SK-N-SH (cell line): Measurements from ENCODE around the gene SYCP1. TPM values are rescaled to one million over a fixed set of nuclear protein-coding genes. Genes with fewer than 3 reads are reported as not detected.

Experiments
- CTCF ChIA-PET: fragments of 300-600, 350-600 bp; formaldehyde crosslinking; extraction: SDS; loops from one replicate; lab custom pipeline; 2021; lab: Yijun Ruan, JAX
- POLR2A ChIA-PET: fragments of 350-600 bp; sonication (Branson Sonifier 250); formaldehyde crosslinking; extraction: SDS; loops from one replicate; lab custom pipeline; 2020; ENCODE audit warnings: antibody characterized with exemption, inconsistent platforms; lab: Yijun Ruan, JAX
- DNase-seq: peaks from one replicate; pipeline ENCODE4 v3.0.0; 2012
- H2AFZ ChIP-seq: fragments of 200-600 bp; sonication (generic); 2 replicates; pipeline ENCODE4 v1.8.1; 2016; ENCODE audit warnings: antibody characterized with exemption, mild to moderate bottlenecking, low read depth
- H3F3A ChIP-seq: fragments of 200-600 bp; sonication (generic); replicated peaks from 2 replicates; pipeline ENCODE3; 2016; ENCODE audit warnings: antibody characterized with exemption, mild to moderate bottlenecking; ENCODE audit not compliant: insufficient read depth
- H3K27ac ChIP-seq, 2 experiments: fragments of 200-500 bp in 1 of 2; fragments of 200-600 bp in 1 of 2; sonication (Bioruptor generic) in 1 of 2; sonication (generic), shearing (Covaris generic) in 1 of 2; 2 replicates each; pipeline versions ENCODE4 v1.5.1 to v1.6.1; 2014 to 2016; ENCODE audit warnings: low read depth in 2 of 2, inconsistent platforms in 1 of 2, low read length in 1 of 2, mild to moderate bottlenecking in 1 of 2, mixed read lengths in 1 of 2
- H3K27me3 ChIP-seq: fragments of 200-600 bp; sonication (generic), shearing (Covaris generic); 2 replicates; pipeline ENCODE4 v1.6.1; 2016; ENCODE audit warnings: mixed run types; ENCODE audit not compliant: insufficient read depth
- H3K36me3 ChIP-seq, 2 experiments: fragments of 200-500 bp in 1 of 2; fragments of 200-600 bp in 1 of 2; sonication (Bioruptor generic) in 1 of 2; sonication (generic) in 1 of 2; replicated peaks in 1 of 2; 2 replicates each; pipeline versions ENCODE3 to v1.5.1; 2014 to 2016; ENCODE audit warnings: low read length in 1 of 2, mild to moderate bottlenecking in 1 of 2; ENCODE audit not compliant: insufficient read depth in 2 of 2, control insufficient read depth in 1 of 2
- H3K4me1 ChIP-seq, 2 experiments: fragments of 200-500 bp in 1 of 2; fragments of 200-600 bp in 1 of 2; sonication (Bioruptor generic) in 1 of 2; sonication (generic), shearing (Covaris generic) in 1 of 2; 2 replicates each; pipeline versions ENCODE4 v1.5.1 to v1.6.1; 2014 to 2016; ENCODE audit warnings: low read depth in 1 of 2, low read length in 1 of 2, mixed run types in 1 of 2; ENCODE audit not compliant: insufficient read depth in 2 of 2, control insufficient read depth in 1 of 2
- H3K4me2 ChIP-seq: fragments of 200-600 bp; sonication (generic), shearing (Covaris generic); 2 replicates; pipeline ENCODE4 v1.6.1; 2017; ENCODE audit warnings: mixed run types
- H3K4me3 ChIP-seq, 2 experiments: fragments of 200-500 bp in 1 of 2; fragments of 200-600 bp in 1 of 2; sonication (Bioruptor generic) in 1 of 2; sonication (generic), shearing (Covaris generic) in 1 of 2; 2 replicates each; pipeline versions ENCODE4 v1.5.1 to v1.8.1; 2014 to 2016; ENCODE audit warnings: low read depth in 2 of 2, inconsistent platforms in 1 of 2, low read length in 1 of 2, mild to moderate bottlenecking in 1 of 2, mixed read lengths in 1 of 2, moderate library complexity in 1 of 2
- H3K79me2 ChIP-seq: fragments of 200-600 bp; sonication (generic); 2 replicates; pipeline ENCODE4 v1.8.1; 2017; ENCODE audit warnings: mild to moderate bottlenecking; ENCODE audit not compliant: insufficient read depth
- H3K9ac ChIP-seq: fragments of 200-600 bp; sonication (generic); 2 replicates; pipeline ENCODE4 v1.6.1; 2017; ENCODE audit warnings: mixed run types
- H3K9me2 ChIP-seq: fragments of 200-600 bp; sonication (generic); 2 replicates; pipeline ENCODE4 v1.6.1; 2017; ENCODE audit warnings: mixed run types
- H3K9me3 ChIP-seq: fragments of 200-600 bp; sonication (generic); 2 replicates; pipeline ENCODE4 v1.6.1; 2017; ENCODE audit warnings: mixed run types, mild to moderate bottlenecking, moderate library complexity
- H4K20me1 ChIP-seq: fragments of 200-600 bp; sonication (generic); 2 replicates; pipeline ENCODE4 v1.6.1; 2017; ENCODE audit warnings: mild to moderate bottlenecking, mixed run types; ENCODE audit not compliant: insufficient read depth
- CHD2 ChIP-seq: fragments of 150-350 bp; IDR thresholded peaks from 2 replicates; pipeline ENCODE4 v1.6.1; 2018; ENCODE audit warnings: low read length; ENCODE audit not compliant: partially characterized antibody
- CTCF ChIP-seq: fragments of 200-600 bp; sonication (generic); IDR thresholded peaks from 2 replicates; pipeline ENCODE4 v1.6.1; 2017; ENCODE audit warnings: antibody characterized with exemption, mild to moderate bottlenecking, moderate library complexity
- IRF3 ChIP-seq: fragments of 150-350 bp; IDR thresholded peaks from 2 replicates; pipeline ENCODE4 v1.6.1; 2016; ENCODE audit warnings: mild to moderate bottlenecking, low read depth, low read length
- JUND ChIP-seq: IDR thresholded peaks from 2 replicates; pipeline ENCODE4 v1.4.0; 2012
- NFIC ChIP-seq: IDR thresholded peaks from 2 replicates; pipeline ENCODE4 v1.4.0; 2012; ENCODE audit warnings: borderline replicate concordance
- RAD21 ChIP-seq: IDR thresholded peaks from 2 replicates; pipeline ENCODE4 v1.6.1; 2012; ENCODE audit warnings: mild to moderate bottlenecking, low read length
- RCOR1 ChIP-seq: fragments of 150-350 bp; IDR thresholded peaks from 2 replicates; pipeline ENCODE4 v1.6.1; 2017; ENCODE audit warnings: antibody characterized with exemption, low read length
- RXRA ChIP-seq: IDR thresholded peaks from 2 replicates; pipeline ENCODE4 v1.4.0; 2012; ENCODE audit warnings: low read depth, mild to moderate bottlenecking, borderline replicate concordance
- SMC3 ChIP-seq: IDR thresholded peaks from 2 replicates; pipeline ENCODE4 v1.6.1; 2012; ENCODE audit warnings: low read depth, low read length, improper control_type of control experiment
- TAF1 ChIP-seq: IDR thresholded peaks from 2 replicates; pipeline ENCODE4 v1.6.1; 2012; ENCODE audit warnings: low read depth, mild to moderate bottlenecking, low read length, moderate library complexity, borderline replicate concordance
- TEAD4 ChIP-seq: IDR thresholded peaks from 2 replicates; pipeline ENCODE4 v1.4.0; 2012; ENCODE audit warnings: mild to moderate bottlenecking, borderline replicate concordance; ENCODE audit not compliant: insufficient read depth
- USF1 ChIP-seq: IDR thresholded peaks from 2 replicates; pipeline ENCODE4 v1.4.0; 2012; ENCODE audit warnings: low read depth, borderline replicate concordance
- WGBS: methylation state at CpG from one replicate; pipeline ENCODE4 v1.1.6; 2017; ENCODE audit warnings: low lambda C conversion rate; 5-methylcytosine and 5-hydroxymethylcytosine counted together
- polyA plus RNA-seq, 3 experiments: library from polyadenylated mRNA; depleted of rRNA; stranded (reverse); fragments of >200 nt; gene quantifications; 2 replicates each; pipeline ENCODE4 v1.2.3, GENCODE V29; 2012

SYCP1 gene
- polyA plus RNA-seq, 1 of the 3 experiments (the other 2 are of a cell fraction) = not detected

DNA sequence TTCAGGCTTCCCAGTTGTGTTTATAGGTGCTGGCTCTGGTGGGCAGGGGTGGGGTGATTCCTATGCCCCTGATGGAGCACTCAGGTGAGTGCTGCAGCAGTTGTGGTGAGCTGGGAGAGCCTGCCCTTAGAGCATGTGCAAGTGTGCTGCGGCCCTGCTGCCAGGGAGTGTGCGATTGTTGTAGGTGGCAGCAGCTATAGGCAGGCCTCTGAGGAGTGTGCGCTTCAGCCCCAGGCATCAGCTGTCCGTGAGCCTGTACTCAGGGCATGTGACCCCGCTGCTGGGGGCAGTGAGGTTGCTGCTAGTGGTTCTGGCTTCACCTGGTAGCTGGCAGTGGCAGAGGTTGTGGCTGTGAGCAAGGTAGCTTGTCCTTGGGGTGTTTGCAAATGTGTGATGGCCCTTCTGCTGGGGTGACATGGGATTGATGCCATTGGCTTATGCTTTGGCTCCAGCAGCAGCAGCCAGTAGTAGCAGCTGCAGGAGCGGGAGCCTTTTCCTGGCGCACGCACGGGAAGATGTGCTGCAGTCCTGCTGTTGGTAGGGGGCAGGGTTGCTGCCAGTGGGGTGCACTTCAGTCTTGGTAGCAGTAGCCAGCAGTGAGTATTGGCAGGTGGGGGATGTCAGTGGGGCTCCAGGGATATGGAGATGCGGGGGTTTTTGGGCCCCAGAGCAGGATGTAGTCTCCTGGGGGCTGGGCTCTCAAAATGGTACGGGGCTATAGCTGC lies 37.7 kb downstream of the SYCP1 start:
- Histone ChIP-seq H3K9ac (no peak overlapping the region), H4K20me1 (no peaks in the 10 kb centered on the region), H3K36me3 (no peaks in the 10 kb centered on the region), H3K4me1 (no peaks in the 10 kb centered on the region), H3K4me3 (no peak overlapping the region), H3K27me3 (no peaks in the 10 kb centered on the region), H3F3A (no peaks in the 10 kb centered on the region), H3K9me2 (no peaks in the 10 kb centered on the region), H3K79me2 (no peaks in the 10 kb centered on the region), H3K27ac (no peak overlapping the region), H3K4me2 (no peak overlapping the region), H3K9me3 (no peaks in the 10 kb centered on the region), H2AFZ (no peak overlapping the region)
- DNase-seq = no peak
- WGBS = 33% methylated on average over 10 of the region's 11 CpGs
- TF ChIP-seq RCOR1 = no peak
- no peak for TF ChIP-seq TAF1
- no peak for TF ChIP-seq NFIC
- no peak for TF ChIP-seq JUND
- TF ChIP-seq RXRA = no peak
- ChIA-PET POLR2A (no interaction called here), CTCF (no interaction called here)

GRCh38 chr1:114896795-114897194 lies 42.1 kb downstream of the SYCP1 start:
- no peak for TF ChIP-seq CHD2
- no peak for TF ChIP-seq CTCF
- TF ChIP-seq SMC3 = no peak
- WGBS = 11% methylated on average over 3 of the region's 3 CpGs
- ChIA-PET POLR2A (no interaction called here), CTCF (no interaction called here)
- no peaks in the 10 kb centered on the region for H3F3A ChIP-seq
- H3K9me3 ChIP-seq = no peaks in the 10 kb centered on the region
- H2AFZ ChIP-seq = no peak overlapping the region
- H3K4me2 ChIP-seq = no peak overlapping the region
- no peaks in the 10 kb centered on the region for H4K20me1 ChIP-seq
- no peaks in the 10 kb centered on the region for H3K36me3 ChIP-seq
- no peak overlapping the region for H3K4me3 ChIP-seq
- H3K9ac ChIP-seq = no peak overlapping the region
- no peaks in the 10 kb centered on the region for H3K79me2 ChIP-seq
- no peak overlapping the region for H3K27ac ChIP-seq
- H3K27me3 ChIP-seq = no peaks in the 10 kb centered on the region; the same call in 1 of the 2 replicates
- no peaks in the 10 kb centered on the region for H3K4me1 ChIP-seq
- H3K9me2 ChIP-seq = no peaks in the 10 kb centered on the region
- no peak for DNase-seq

GRCh38 chr1:114901814-114902213 lies 47.2 kb downstream of the SYCP1 start:
- Histone ChIP-seq H3K9me3 (no peaks in the 10 kb centered on the region), H3K9ac (no peak overlapping the region), H3K27ac (no peak overlapping the region), H3K27me3 (peaks cover 7% of the 10 kb centered on the region; the same call in 1 of the 2 replicates), H3K79me2 (no peaks in the 10 kb centered on the region), H2AFZ (peak overlapping the region; percentile 59; the same call in 1 of the 2 replicates), H3K4me3 (peak overlapping the region in 1 of 2 experiments; percentile 32; a peak in 1 of 4 replicates), H3K4me2 (0 out of 2 replicates have a peak overlapping the region, but pooled peaks have one; percentile 27), H3K4me1 (no peaks in the 10 kb centered on the region), H4K20me1 (no peaks in the 10 kb centered on the region), H3K9me2 (no peaks in the 10 kb centered on the region), H3K36me3 (no peaks in the 10 kb centered on the region), H3F3A (no peaks in the 10 kb centered on the region)
- POLR2A ChIA-PET = no interaction called here
- 2% methylated on average over 9 of the region's 9 CpGs for WGBS
- CTCF ChIA-PET = no interaction called here
- DNase-seq = no peak
- TF ChIP-seq USF1 (no peak), TAF1 (no peak), IRF3 (no peak), RAD21 (no peak), CTCF (no peak), TEAD4 (no peak)
